ENCODE results near the gene ACSM6. TPM values are rescaled to one million over a fixed set of nuclear protein-coding genes. Genes with fewer than 3 reads are reported as not detected.
"Not testable (repeated sequence)": the region's sequence is repeated elsewhere in the genome, so short reads cannot be mapped to it uniquely, and the experiment has no call there.

Gene ACSM6
- total RNA-seq, 1 donor, result not detected

GRCh38 chr10:95188593-95188992 lies 5.4 kb upstream of the ACSM6 start:
- no peak for TF ChIP-seq CTCF (IDR thresholded peaks at IDR 0.05; ENCODE audit: insufficient read depth, low read length)
- no peak overlapping the region for H3K4me3 ChIP-seq (ENCODE audit: low read depth, low read length)
- DNase-seq (ENCODE audit: low read depth), result no peak

- no peak for TF ChIP-seq CTCF (IDR thresholded peaks at IDR 0.05; ENCODE audit: insufficient read depth, low read length)
- DNase-seq (ENCODE audit: low read depth), result no peak
- no peak overlapping the region for H3K4me3 ChIP-seq (ENCODE audit: low read depth, low read length)
Observed at GRCh38 chr10:95196046-95196445, 2.0 kb downstream of the ACSM6 start.

GRCh38 chr10:95201736-95202135 lies 7.7 kb downstream of the ACSM6 start:
- peak; percentile 34 for TF ChIP-seq CTCF (IDR thresholded peaks at IDR 0.05; ENCODE audit: insufficient read depth, low read length)
- H3K4me3 ChIP-seq (ENCODE audit: low read depth, low read length), result no peak overlapping the region
- DNase-seq (ENCODE audit: low read depth), result peak; percentile 20

GRCh38 chr10:95202865-95203264 lies 8.8 kb downstream of the ACSM6 start:
- not testable (repeated sequence) for DNase-seq (ENCODE audit: low read depth); H3K4me3 ChIP-seq (ENCODE audit: low read depth, low read length)

GRCh38 chr10:95208702-95209391 lies 14.8 kb downstream of the ACSM6 start:
- TF ChIP-seq CTCF (IDR thresholded peaks at IDR 0.05; ENCODE audit: insufficient read depth, low read length), result peak; percentile 38
- H3K4me3 ChIP-seq (ENCODE audit: low read depth, low read length), result no peak overlapping the region
- DNase-seq (ENCODE audit: low read depth), result peak; percentile 35

- no peak for DNase-seq (ENCODE audit: low read depth)
- TF ChIP-seq CTCF (IDR thresholded peaks at IDR 0.05; ENCODE audit: insufficient read depth, low read length), result no peak
- no peak overlapping the region for H3K4me3 ChIP-seq (ENCODE audit: low read depth, low read length)
Observed at GRCh38 chr10:95209509-95210127, 15.6 kb downstream of the ACSM6 start.

GRCh38 chr10:95211606-95212279 lies 17.7 kb downstream of the ACSM6 start:
- H3K4me3 ChIP-seq (ENCODE audit: low read depth, low read length), result no peak overlapping the region
- no peak for DNase-seq (ENCODE audit: low read depth)
- no peak for TF ChIP-seq CTCF (IDR thresholded peaks at IDR 0.05; ENCODE audit: insufficient read depth, low read length)
